ENCODE results near the gene TCEAL9.
"Not testable (repeated sequence)": the region's sequence is repeated elsewhere in the genome, so short reads cannot be mapped to it uniquely, and the experiment has no call there.

Gene TCEAL9

GRCh38 chrX:103378990-103379389, 22.7 kb downstream of the TCEAL9 start:
- H3K9me3 ChIP-seq (ENCODE audit: insufficient read depth, low read depth, low read length): no peaks in the 10 kb centered on the region
- H3K18ac ChIP-seq (ENCODE audit: low read length): no peak overlapping the region
- no peak overlapping the region for H2BK5ac ChIP-seq (ENCODE audit: low read depth, low read length, poor library complexity)
- no peak overlapping the region for H3K4ac ChIP-seq (ENCODE audit: low read depth, low read length)
- H2BK120ac ChIP-seq (ENCODE audit: insufficient read depth, low read length, poor library complexity): no peak overlapping the region
- peak overlapping the region; percentile 4 for H3K27ac ChIP-seq (ENCODE audit: low read depth, low read length)
- H3K4me2 ChIP-seq (ENCODE audit: low read length): no peak overlapping the region
- H3K27me3 ChIP-seq (ENCODE audit: insufficient read depth, low read length): no peaks in the 10 kb centered on the region
- no peak overlapping the region for H2BK12ac ChIP-seq (ENCODE audit: low read length)
- H4K91ac ChIP-seq (ENCODE audit: low read depth, low read length): no peak overlapping the region
- H3K9ac ChIP-seq (ENCODE audit: low read length): no peak overlapping the region
- H3K79me2 ChIP-seq (ENCODE audit: control insufficient read depth, insufficient read depth, low read length, poor library complexity): peaks cover 9% of the 10 kb centered on the region
- no peaks in the 10 kb centered on the region for H3K4me1 ChIP-seq (ENCODE audit: control insufficient read depth in 1 of 2, insufficient read depth in 2 of 2, low read length in 2 of 2)
- H4K8ac ChIP-seq (ENCODE audit: low read depth, low read length): no peak overlapping the region
- H3K14ac ChIP-seq (ENCODE audit: low read length): no peak overlapping the region
- no peak overlapping the region for H3K23ac ChIP-seq (ENCODE audit: low read length)
- peaks cover 10% of the 10 kb centered on the region for H3K79me1 ChIP-seq (ENCODE audit: low read length)
- no peak for DNase-seq
- H3K4me3 ChIP-seq (ENCODE audit: low read depth, low read length): no peak overlapping the region
- no peak overlapping the region for H2AFZ ChIP-seq (ENCODE audit: insufficient read depth, low read length, poor library complexity)
- WGBS (ENCODE audit: extremely low coverage, insufficient coverage, insufficient read length): no CpG with 5 or more reads among the region's 2 CpGs
- H4K12ac ChIP-seq (ENCODE audit: low read depth, low read length): no peak overlapping the region
- H3K36me3 ChIP-seq (ENCODE audit: control insufficient read depth in 1 of 2, insufficient read depth in 2 of 2, low read length in 2 of 2): peaks cover 3% of the 10 kb centered on the region in 2 experiments
- no peak overlapping the region for H2AK5ac ChIP-seq (ENCODE audit: low read length)

DNA sequence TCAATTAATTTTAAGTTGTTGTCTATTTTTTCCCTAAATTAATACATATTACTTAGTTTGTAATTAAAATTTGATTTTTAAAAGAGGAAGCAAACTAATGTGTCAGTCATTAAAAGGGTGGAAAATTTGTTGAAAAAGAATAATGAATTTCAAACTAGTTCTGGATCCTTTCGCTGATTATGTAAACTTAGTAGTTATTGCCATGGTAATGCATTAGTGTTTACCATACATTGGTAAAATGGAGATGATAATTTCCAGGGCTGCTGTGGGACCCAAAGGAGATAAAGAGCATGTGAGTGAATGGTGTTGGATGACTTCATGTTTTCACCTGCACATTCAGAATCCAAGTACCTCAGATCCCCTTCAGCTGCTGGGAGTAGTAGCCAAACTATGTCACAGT, 26.6 kb downstream of the TCEAL9 start:
- peaks cover 1 to 3% of the 10 kb centered on the region in 2 experiments for H3K36me3 ChIP-seq (ENCODE audit: control insufficient read depth in 1 of 2, insufficient read depth in 2 of 2, low read length in 2 of 2)
- no peak overlapping the region for H3K9ac ChIP-seq (ENCODE audit: low read length)
- H3K79me1 ChIP-seq (ENCODE audit: low read length): no peaks in the 10 kb centered on the region
- H3K79me2 ChIP-seq (ENCODE audit: control insufficient read depth, insufficient read depth, low read length, poor library complexity): no peaks in the 10 kb centered on the region
- H2BK12ac ChIP-seq (ENCODE audit: low read length): no peak overlapping the region
- DNase-seq: no peak
- no peak overlapping the region for H3K4ac ChIP-seq (ENCODE audit: low read depth, low read length)
- H3K4me1 ChIP-seq (ENCODE audit: control insufficient read depth in 1 of 2, insufficient read depth in 2 of 2, low read length in 2 of 2): no peaks in the 10 kb centered on the region
- no CpG with 5 or more reads among the region's 1 CpG for WGBS (ENCODE audit: extremely low coverage, insufficient coverage, insufficient read length)
- no peak overlapping the region for H3K14ac ChIP-seq (ENCODE audit: low read length)
- H3K4me2 ChIP-seq (ENCODE audit: low read length): no peak overlapping the region
- H3K27me3 ChIP-seq (ENCODE audit: insufficient read depth, low read length): no peaks in the 10 kb centered on the region
- H3K4me3 ChIP-seq (ENCODE audit: low read depth, low read length): no peak overlapping the region
- no peak overlapping the region for H2AK5ac ChIP-seq (ENCODE audit: low read length)
- no peak overlapping the region for H4K12ac ChIP-seq (ENCODE audit: low read depth, low read length)
- H4K91ac ChIP-seq (ENCODE audit: low read depth, low read length): no peak overlapping the region
- H3K9me3 ChIP-seq (ENCODE audit: insufficient read depth, low read depth, low read length): no peaks in the 10 kb centered on the region
- H4K8ac ChIP-seq (ENCODE audit: low read depth, low read length): no peak overlapping the region
- no peak overlapping the region for H2AFZ ChIP-seq (ENCODE audit: insufficient read depth, low read length, poor library complexity)
- H2BK120ac ChIP-seq (ENCODE audit: insufficient read depth, low read length, poor library complexity): no peak overlapping the region
- H3K23ac ChIP-seq (ENCODE audit: low read length): no peak overlapping the region
- no peak overlapping the region for H3K27ac ChIP-seq (ENCODE audit: low read depth, low read length)
- no peak overlapping the region for H2BK5ac ChIP-seq (ENCODE audit: low read depth, low read length, poor library complexity)
- H3K18ac ChIP-seq (ENCODE audit: low read length): no peak overlapping the region

GRCh38 chrX:103384672-103385071, 28.4 kb downstream of the TCEAL9 start:
- no peak overlapping the region for H2BK5ac ChIP-seq (ENCODE audit: low read depth, low read length, poor library complexity)
- no peak overlapping the region for H3K14ac ChIP-seq (ENCODE audit: low read length)
- H3K4me1 ChIP-seq (ENCODE audit: control insufficient read depth in 1 of 2, insufficient read depth in 2 of 2, low read length in 2 of 2): no peaks in the 10 kb centered on the region
- H3K23ac ChIP-seq (ENCODE audit: low read length): no peak overlapping the region
- H3K36me3 ChIP-seq (ENCODE audit: control insufficient read depth in 1 of 2, insufficient read depth in 2 of 2, low read length in 2 of 2): no peaks in the 10 kb centered on the region
- no peak overlapping the region for H4K12ac ChIP-seq (ENCODE audit: low read depth, low read length)
- H3K4ac ChIP-seq (ENCODE audit: low read depth, low read length): no peak overlapping the region
- no peak overlapping the region for H4K91ac ChIP-seq (ENCODE audit: low read depth, low read length)
- H2AFZ ChIP-seq (ENCODE audit: insufficient read depth, low read length, poor library complexity): no peak overlapping the region
- H3K79me1 ChIP-seq (ENCODE audit: low read length): no peaks in the 10 kb centered on the region
- no peaks in the 10 kb centered on the region for H3K27me3 ChIP-seq (ENCODE audit: insufficient read depth, low read length)
- H3K9ac ChIP-seq (ENCODE audit: low read length): no peak overlapping the region
- H3K9me3 ChIP-seq (ENCODE audit: insufficient read depth, low read depth, low read length): no peaks in the 10 kb centered on the region
- no peak overlapping the region for H4K8ac ChIP-seq (ENCODE audit: low read depth, low read length)
- H3K18ac ChIP-seq (ENCODE audit: low read length): no peak overlapping the region
- no peaks in the 10 kb centered on the region for H3K79me2 ChIP-seq (ENCODE audit: control insufficient read depth, insufficient read depth, low read length, poor library complexity)
- H2BK12ac ChIP-seq (ENCODE audit: low read length): no peak overlapping the region
- no peak for DNase-seq
- no peak overlapping the region for H2BK120ac ChIP-seq (ENCODE audit: insufficient read depth, low read length, poor library complexity)
- H2AK5ac ChIP-seq (ENCODE audit: low read length): no peak overlapping the region
- no CpG with 5 or more reads among the region's 2 CpGs for WGBS (ENCODE audit: extremely low coverage, insufficient coverage, insufficient read length)
- H3K4me3 ChIP-seq (ENCODE audit: low read depth, low read length): no peak overlapping the region
- no peak overlapping the region for H3K4me2 ChIP-seq (ENCODE audit: low read length)
- H3K27ac ChIP-seq (ENCODE audit: low read depth, low read length): no peak overlapping the region

- not testable (repeated sequence) for H3K4ac ChIP-seq (ENCODE audit: low read depth, low read length); H3K9ac ChIP-seq (ENCODE audit: low read length); H3K4me3 ChIP-seq (ENCODE audit: low read depth, low read length); H3K4me2 ChIP-seq (ENCODE audit: low read length); H4K8ac ChIP-seq (ENCODE audit: low read depth, low read length); H3K36me3 ChIP-seq (ENCODE audit: control insufficient read depth in 1 of 2, insufficient read depth in 2 of 2, low read length in 2 of 2); H3K14ac ChIP-seq (ENCODE audit: low read length); H3K4me1 ChIP-seq (ENCODE audit: control insufficient read depth in 1 of 2, insufficient read depth in 2 of 2, low read length in 2 of 2); H2AK5ac ChIP-seq (ENCODE audit: low read length); H3K79me1 ChIP-seq (ENCODE audit: low read length); H2BK120ac ChIP-seq (ENCODE audit: insufficient read depth, low read length, poor library complexity); H3K27me3 ChIP-seq (ENCODE audit: insufficient read depth, low read length); H3K27ac ChIP-seq (ENCODE audit: low read depth, low read length); H4K12ac ChIP-seq (ENCODE audit: low read depth, low read length); DNase-seq; H4K91ac ChIP-seq (ENCODE audit: low read depth, low read length); H3K79me2 ChIP-seq (ENCODE audit: control insufficient read depth, insufficient read depth, low read length, poor library complexity); H3K9me3 ChIP-seq (ENCODE audit: insufficient read depth, low read depth, low read length); H2BK12ac ChIP-seq (ENCODE audit: low read length); H3K23ac ChIP-seq (ENCODE audit: low read length); H3K18ac ChIP-seq (ENCODE audit: low read length); H2BK5ac ChIP-seq (ENCODE audit: low read depth, low read length, poor library complexity); H2AFZ ChIP-seq (ENCODE audit: insufficient read depth, low read length, poor library complexity)
- WGBS (ENCODE audit: extremely low coverage, insufficient coverage, insufficient read length): no CpG with 5 or more reads among the region's 5 CpGs
Observed at GRCh38 chrX:103385283-103385830, 29.1 kb downstream of the TCEAL9 start.

All from trophoblast cell (in vitro differentiated cells and primary cell).